GM23338 (cell line): ENCODE results near the gene BIN1. TPM values are rescaled to one million over a fixed set of nuclear protein-coding genes. Genes with fewer than 3 reads are reported as not detected.

Experiments
- ATAC-seq: fragments of 200-7000 bp; cut with Tn5 transposase; 3 replicates; pipeline ENCODE4 v1.9.1; 2020
- DNase-seq: peaks from one replicate; pipeline ENCODE4 v3.0.0-alpha.2; 2015; ENCODE audit warnings: low spot score
- H2AFZ ChIP-seq: fragments of 200-600 bp; sonication (generic); 2 replicates; pipeline ENCODE4 v1.8.0; 2016; ENCODE audit warnings: antibody characterized with exemption, mild to moderate bottlenecking, moderate library complexity
- H3F3A ChIP-seq: fragments of 200-600 bp; sonication (generic); replicated peaks from 2 replicates; pipeline ENCODE4 v1.8.0; 2017; ENCODE audit warnings: antibody characterized with exemption, mixed run types, low read depth
- H3K27ac ChIP-seq: fragments of 200-600 bp; sonication (generic); 2 replicates; pipeline ENCODE4 v1.6.1; 2016; ENCODE audit warnings: low read depth
- H3K27me3 ChIP-seq: fragments of 200-600 bp; sonication (generic); 2 replicates; pipeline ENCODE4 v1.8.0; 2016; ENCODE audit warnings: mild to moderate bottlenecking, mixed run types, moderate library complexity; ENCODE audit not compliant: insufficient read depth
- H3K36me3 ChIP-seq: fragments of 200-600 bp; sonication (generic); 2 replicates; pipeline ENCODE4 v1.8.0; 2016; ENCODE audit warnings: mild to moderate bottlenecking; ENCODE audit not compliant: insufficient read depth
- H3K4me1 ChIP-seq: fragments of 200-600 bp; sonication (generic); 2 replicates; pipeline ENCODE4 v1.8.0; 2016; ENCODE audit warnings: mild to moderate bottlenecking, moderate library complexity; ENCODE audit not compliant: insufficient read depth
- H3K4me2 ChIP-seq: fragments of 200-600 bp; sonication (generic); 2 replicates; pipeline ENCODE4 v1.7.1; 2017; ENCODE audit warnings: mixed run types
- H3K4me3 ChIP-seq: fragments of 200-600 bp; sonication (generic); 2 replicates; pipeline ENCODE4 v1.6.1; 2016; ENCODE audit warnings: mixed run types
- H3K79me2 ChIP-seq: fragments of 200-600 bp; sonication (generic); replicated peaks from 2 replicates; pipeline ENCODE4 v1.8.0; 2017; ENCODE audit warnings: mild to moderate bottlenecking; ENCODE audit not compliant: insufficient read depth
- H3K9me2 ChIP-seq: fragments of 200-600 bp; sonication (generic); 2 replicates; pipeline ENCODE4 v1.8.0; 2017; ENCODE audit not compliant: insufficient read depth
- H4K20me1 ChIP-seq: fragments of 200-600 bp; sonication (generic); replicated peaks from 2 replicates; pipeline ENCODE4 v1.8.0; 2017; ENCODE audit warnings: mild to moderate bottlenecking; ENCODE audit not compliant: insufficient read depth
- H3K27ac Mint-ChIP-seq: 2 replicates; pipeline ENCODE4 v1.8.0; 2020; ENCODE audit warnings: inconsistent platforms, mild to moderate bottlenecking, moderate library complexity, mixed read lengths
- H3K27me3 Mint-ChIP-seq: 3 replicates; pipeline ENCODE4 v1.8.0; 2022; ENCODE audit warnings: low read depth, mild to moderate bottlenecking, moderate library complexity, mixed read lengths, inconsistent platforms; ENCODE audit not compliant: insufficient read depth, poor library complexity
- H3K36me3 Mint-ChIP-seq: 3 replicates; pipeline ENCODE4 v1.8.0; 2021; ENCODE audit warnings: low read depth, mild to moderate bottlenecking, inconsistent platforms, moderate library complexity, mixed read lengths
- H3K4me1 Mint-ChIP-seq: 3 replicates; pipeline ENCODE4 v1.8.0; 2020; ENCODE audit warnings: mild to moderate bottlenecking, inconsistent platforms, mixed read lengths
- H3K4me3 Mint-ChIP-seq: 3 replicates; pipeline ENCODE4 v1.8.0; 2021; ENCODE audit warnings: moderate library complexity, mild to moderate bottlenecking, inconsistent platforms, mixed read lengths
- H3K9me3 Mint-ChIP-seq: 3 replicates; pipeline ENCODE4 v1.8.0; 2020; ENCODE audit warnings: moderate library complexity, mild to moderate bottlenecking, inconsistent platforms, mixed read lengths
- CTCF ChIP-seq, 2 experiments: fragments of 200-600 bp in 1 of 2; sonication (generic) in 1 of 2; conservative IDR thresholded peaks; 2 replicates each; pipeline versions ENCODE4 v1.5.1 to v1.6.1; 2016 to 2017; ENCODE audit warnings: antibody characterized with exemption in 2 of 2, low read depth in 2 of 2, mild to moderate bottlenecking in 2 of 2, moderate library complexity in 1 of 2
- ETS1 ChIP-seq: IDR thresholded peaks from 2 replicates; pipeline ENCODE4 v1.6.1; 2016; ENCODE audit warnings: antibody characterized with exemption
- EZH2 ChIP-seq: fragments of 200-600 bp; sonication (generic); IDR thresholded peaks from one replicate; pipeline ENCODE4 v1.8.0; 2017; ENCODE audit warnings: antibody characterized with exemption, mild to moderate bottlenecking, low read depth; ENCODE audit not compliant: unreplicated experiment
- EZH2phosphoT487 ChIP-seq: fragments of 200-600 bp; sonication (generic); IDR thresholded peaks from one replicate; pipeline ENCODE4 v1.8.1; 2018; ENCODE audit warnings: antibody characterized with exemption; ENCODE audit not compliant: unreplicated experiment
- JUNB ChIP-seq: IDR thresholded peaks from one replicate; pipeline ENCODE4 v1.6.1; 2016; ENCODE audit warnings: antibody characterized with exemption; ENCODE audit not compliant: unreplicated experiment
- POLR2AphosphoS5 ChIP-seq: IDR thresholded peaks from 2 replicates; pipeline ENCODE4 v1.6.1; 2016; ENCODE audit warnings: antibody characterized with exemption, low read depth
- REST ChIP-seq: IDR thresholded peaks from one replicate; pipeline ENCODE4 v1.6.1; 2018; ENCODE audit warnings: antibody characterized with exemption; ENCODE audit not compliant: unreplicated experiment
- STAT1 ChIP-seq: IDR thresholded peaks from one replicate; pipeline ENCODE4 v1.6.1; 2016; ENCODE audit warnings: antibody characterized with exemption; ENCODE audit not compliant: unreplicated experiment
- ZNF331 ChIP-seq: fragments of 250-450 bp; sonication (Bioruptor Pico); IDR thresholded peaks from 2 replicates; pipeline ENCODE4 v1.5.0; 2020; ENCODE audit warnings: low read depth, mild to moderate bottlenecking, moderate library complexity
- polyA plus RNA-seq: library from polyadenylated mRNA; unstranded; fragments of >200 nt; fragmentation: Nextera tagmentation; extraction: Ambion mirVana; gene quantifications from 2 replicates; pipeline ENCODE4 v1.2.1, GENCODE V29; 2016
- total RNA-seq: library from RNA; depleted of rRNA; stranded (reverse); fragments of >200 nt; shearing (Covaris generic); gene quantifications from 2 replicates; pipeline ENCODE4 v1.2.3, GENCODE V29; 2014

BIN1 gene
- total and polyA plus RNA-seq, 2 experiments from 2014 or later, result 30.1 to 56.4 TPM

- 0 out of 2 replicates have a peak, but pooled peaks cover 3% of the 10 kb centered on the region for H3K4me1 ChIP-seq
- peaks cover 9% of the 10 kb centered on the region for H3F3A ChIP-seq
- ATAC-seq (no peak), DNase-seq (no peak)
- TF ChIP-seq POLR2AphosphoS5, result no peak
- TF ChIP-seq JUNB, result no peak
- TF ChIP-seq ZNF331 (CRISPR knock-in tag), result no peak
- TF ChIP-seq CTCF (conservative IDR thresholded peaks at IDR 0.05; ENCODE audit: low read depth in 2 of 2), result no peak
- no peak for TF ChIP-seq STAT1
- no peaks in the 10 kb centered on the region for H3K79me2 ChIP-seq
- Mint-ChIP-seq H3K4me3 (no peak overlapping the region), H3K36me3 (no peaks in the 10 kb centered on the region), H3K9me3 (0 out of 3 replicates have a peak, but pooled peaks cover under 1% of the 10 kb centered on the region), H3K4me1 (peaks cover 3% of the 10 kb centered on the region; the same call in 1 of the 3 replicates), H3K27ac (no peak overlapping the region), H3K27me3 (peaks cover 10% of the 10 kb centered on the region)
- no peaks in the 10 kb centered on the region for H4K20me1 ChIP-seq
- no peaks in the 10 kb centered on the region for H3K36me3 ChIP-seq
- no peak overlapping the region for H2AFZ ChIP-seq
- no peak overlapping the region for H3K27ac ChIP-seq
- H3K27me3 ChIP-seq, result no peaks in the 10 kb centered on the region
- no peak overlapping the region for H3K4me2 ChIP-seq
- H3K4me3 ChIP-seq, result no peak overlapping the region
- H3K9me2 ChIP-seq, result peaks cover 4% of the 10 kb centered on the region; the same call in 1 of the 2 replicates
Measured at GRCh38 chr2:127044977-127045661, 61.8 kb downstream of the BIN1 start.

GRCh38 chr2:127044165-127044718 lies 62.7 kb downstream of the BIN1 start:
- no peak overlapping the region for H3K4me2 ChIP-seq
- TF ChIP-seq ETS1 (no peak), REST (no peak), EZH2 (no peak), EZH2phosphoT487 (no peak), JUNB (no peak), STAT1 (no peak), POLR2AphosphoS5 (no peak)

More at GRCh38 chr2:127044165-127044718, 62.7 kb downstream of the BIN1 start:
- Histone ChIP-seq H3K27me3 (no peaks in the 10 kb centered on the region), H2AFZ (no peak overlapping the region), H3K4me3 (no peak overlapping the region), H4K20me1 (no peaks in the 10 kb centered on the region), H3K27ac (no peak overlapping the region), H3K36me3 (no peaks in the 10 kb centered on the region), H3K4me1 (no peaks in the 10 kb centered on the region), H3K79me2 (no peaks in the 10 kb centered on the region), H3F3A (peaks cover 9% of the 10 kb centered on the region), H3K9me2 (peaks cover 4% of the 10 kb centered on the region; the same call in 1 of the 2 replicates)
- H3K27me3 Mint-ChIP-seq, result peaks cover 12% of the 10 kb centered on the region
- H3K27ac Mint-ChIP-seq, result no peak overlapping the region
- H3K4me3 Mint-ChIP-seq, result no peak overlapping the region
- ATAC-seq (no peak), DNase-seq (no peak)
- H3K4me1 Mint-ChIP-seq, result no peaks in the 10 kb centered on the region
- 0 out of 3 replicates have a peak, but pooled peaks cover 3% of the 10 kb centered on the region for H3K9me3 Mint-ChIP-seq
- H3K36me3 Mint-ChIP-seq, result no peaks in the 10 kb centered on the region
